Lower lobe of right lung (tissue), 2 donors: ENCODE measurements around the gene MN1. TPM values are rescaled to one million over a fixed set of nuclear protein-coding genes. Genes with fewer than 3 reads are reported as not detected.

Experiments used
- ATAC-seq, 2 donors: fragments of 200-7000 bp; cut with Tn5 transposase; one replicate each; pipeline ENCODE4 v1.9.1; 2020 to 2022; ENCODE audit warnings: mild to moderate bottlenecking in 2 of 2, moderate library complexity in 2 of 2
- DNase-seq: peaks from one replicate; pipeline ENCODE4 v3.0.0-alpha.2; 2020
- H3K27ac ChIP-seq: fragments of 200-600 bp; one replicate; pipeline ENCODE4 v1.8.0; 2022
- H3K27me3 ChIP-seq: fragments of 200-600 bp; one replicate; pipeline ENCODE4 v1.8.0; 2022; ENCODE audit warnings: low read depth
- H3K36me3 ChIP-seq: fragments of 200-600 bp; one replicate; pipeline ENCODE4 v1.8.0; 2022; ENCODE audit warnings: mild to moderate bottlenecking
- H3K4me1 ChIP-seq: fragments of 200-600 bp; one replicate; pipeline ENCODE4 v1.8.0; 2022
- H3K4me3 ChIP-seq: fragments of 200-600 bp; one replicate; pipeline ENCODE4 v1.8.0; 2022; ENCODE audit warnings: mild to moderate bottlenecking
- H3K9me3 ChIP-seq: fragments of 200-600 bp; one replicate; pipeline ENCODE4 v1.8.0; 2022
- CTCF ChIP-seq: fragments of 200-600 bp; IDR thresholded peaks from one replicate; pipeline ENCODE4 v1.8.0; 2022; ENCODE audit warnings: antibody characterized with exemption, mild to moderate bottlenecking
- intact Hi-C: fragments of 100-400 bp; cut with DNase I; formaldehyde crosslinking; loops from one replicate; pipeline ENCODE4 v1.11.0; 2022
- total RNA-seq: library from RNA; stranded (reverse); fragmentation: NEBNext Ultra II Directional; extraction: Animal tissue kit (Norgen Biotek cat#: 25700); gene quantifications from one replicate; pipeline ENCODE4 v1.2.1, GENCODE V29; 2021
- donor health status: DM: no; HTN: yes; CAD: no; lungs with severe emphysema.

Gene MN1
- total RNA-seq, 1 donor from 2014 or later = 6.5 TPM

GRCh38 chr22:27825174-27825573 lies 23.6 kb upstream of the MN1 start:
- intact Hi-C loops = no loop called here
- Histone ChIP-seq H3K36me3 (no peaks in the 10 kb centered on the region), H3K4me1 (no peaks in the 10 kb centered on the region), H3K4me3 (no peak overlapping the region), H3K27ac (no peak overlapping the region), H3K9me3 (no peaks in the 10 kb centered on the region), H3K27me3 (no peaks in the 10 kb centered on the region)
- no peak for ATAC-seq
- peak; percentile 27 for TF ChIP-seq CTCF
- no peak for DNase-seq

GRCh38 chr22:27823221-27823620 lies 21.7 kb upstream of the MN1 start:
- no peak for ATAC-seq
- no peaks in the 10 kb centered on the region for H3K4me1 ChIP-seq
- no peak overlapping the region for H3K27ac ChIP-seq
- H3K9me3 ChIP-seq = no peaks in the 10 kb centered on the region
- H3K4me3 ChIP-seq = no peak overlapping the region
- intact Hi-C loops = no loop called here
- TF ChIP-seq CTCF = no peak
- H3K27me3 ChIP-seq = no peaks in the 10 kb centered on the region
- no peaks in the 10 kb centered on the region for H3K36me3 ChIP-seq
- DNase-seq = no peak

- no peak for DNase-seq
- no peaks in the 10 kb centered on the region for H3K4me1 ChIP-seq
- no peaks in the 10 kb centered on the region for H3K27me3 ChIP-seq
- H3K36me3 ChIP-seq = no peaks in the 10 kb centered on the region
- H3K4me3 ChIP-seq = no peak overlapping the region
- ATAC-seq = no peak
- TF ChIP-seq CTCF = no peak
- intact Hi-C loops = no loop called here
- H3K9me3 ChIP-seq = no peaks in the 10 kb centered on the region
- no peak overlapping the region for H3K27ac ChIP-seq
Observed at GRCh38 chr22:27820896-27821866, 19.6 kb upstream of the MN1 start.

- DNase-seq = no peak
- no peaks in the 10 kb centered on the region for H3K4me1 ChIP-seq
- no peak for TF ChIP-seq CTCF
- intact Hi-C loops = no loop called here
- H3K27me3 ChIP-seq = no peaks in the 10 kb centered on the region
- H3K4me3 ChIP-seq = no peak overlapping the region
- no peaks in the 10 kb centered on the region for H3K9me3 ChIP-seq
- ATAC-seq = no peak
- H3K36me3 ChIP-seq = no peaks in the 10 kb centered on the region
- no peak overlapping the region for H3K27ac ChIP-seq
Observed at GRCh38 chr22:27816552-27816951, 15.0 kb upstream of the MN1 start.

- no peaks in the 10 kb centered on the region for H3K9me3 ChIP-seq
Observed at GRCh38 chr22:27815826-27816530, 14.4 kb upstream of the MN1 start.

More at GRCh38 chr22:27815826-27816530, 14.4 kb upstream of the MN1 start:
- no peak overlapping the region for H3K27ac ChIP-seq
- TF ChIP-seq CTCF = no peak
- H3K4me1 ChIP-seq = no peaks in the 10 kb centered on the region
- ATAC-seq (no peak), DNase-seq (no peak)
- no peaks in the 10 kb centered on the region for H3K36me3 ChIP-seq
- no peaks in the 10 kb centered on the region for H3K27me3 ChIP-seq
- H3K4me3 ChIP-seq = no peak overlapping the region
- intact Hi-C loops = no loop called here
